ENCODE data around the gene GCK.

Gene GCK

DNA sequence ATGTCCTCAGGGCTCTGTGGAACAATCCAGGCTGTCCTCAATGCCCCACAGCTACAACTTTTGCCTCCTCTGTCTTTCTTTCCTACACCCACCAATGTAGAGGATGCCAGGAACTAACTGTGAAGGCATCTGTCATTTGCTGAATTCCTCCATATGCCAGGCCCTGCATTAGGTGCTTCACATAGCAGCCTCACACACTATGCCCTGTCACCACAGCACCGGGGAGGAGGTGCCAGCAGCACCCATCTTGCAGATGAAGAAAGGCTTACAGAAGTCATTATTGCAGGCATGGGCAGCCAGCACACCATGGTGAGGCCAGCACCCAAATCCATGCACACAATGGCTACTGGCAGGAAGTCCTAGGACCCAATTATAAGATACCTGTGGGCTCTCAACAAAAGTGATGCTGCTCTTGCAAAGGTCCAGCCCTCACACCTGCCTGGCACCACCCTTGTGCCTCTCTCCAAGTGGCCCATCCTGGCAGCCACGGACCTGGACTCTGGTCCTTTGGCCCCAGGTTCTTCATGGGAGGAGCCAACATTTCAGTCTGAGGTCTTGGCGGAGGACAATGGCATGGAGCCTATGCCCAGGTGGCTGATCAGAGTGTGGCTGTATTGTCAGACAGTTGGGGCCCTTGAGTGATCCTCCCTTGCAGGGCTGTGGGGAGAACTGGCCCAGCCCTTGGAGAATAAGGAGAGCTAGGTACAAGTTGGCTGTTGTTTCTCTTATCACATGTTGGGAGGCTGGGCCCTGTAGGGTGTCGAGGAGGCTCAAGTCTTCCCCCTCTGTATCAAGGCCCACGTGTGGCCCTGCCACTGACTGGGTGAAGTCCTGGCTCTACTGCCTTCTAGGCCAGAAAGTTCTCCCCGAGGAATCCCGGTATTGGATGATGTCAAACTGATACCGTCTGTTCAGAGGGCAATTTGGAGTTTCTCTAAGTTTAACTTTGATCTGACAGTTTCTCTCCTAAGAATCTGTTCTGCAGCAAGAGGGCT is 33.8 kb downstream of the GCK start:
- no peak for DNase-seq (ENCODE audit: low spot score)

- no peak for DNase-seq (ENCODE audit: low spot score)
Measured at GRCh38 chr7:44154703-44155102, 34.5 kb downstream of the GCK start.

GRCh38 chr7:44153948-44154335 is 35.3 kb downstream of the GCK start:
- DNase-seq (ENCODE audit: low spot score): no peak

- DNase-seq (ENCODE audit: low spot score): no peak
Measured at GRCh38 chr7:44152971-44153947, 36.0 kb downstream of the GCK start.

- DNase-seq (ENCODE audit: low spot score): no peak
Measured at GRCh38 chr7:44151956-44152355, 37.3 kb downstream of the GCK start.

- DNase-seq (ENCODE audit: low spot score): no peak
Measured at GRCh38 chr7:44150966-44151941, 38.0 kb downstream of the GCK start.

GRCh38 chr7:44150466-44150832 is 38.8 kb downstream of the GCK start:
- no peak for DNase-seq (ENCODE audit: low spot score)

DNA sequence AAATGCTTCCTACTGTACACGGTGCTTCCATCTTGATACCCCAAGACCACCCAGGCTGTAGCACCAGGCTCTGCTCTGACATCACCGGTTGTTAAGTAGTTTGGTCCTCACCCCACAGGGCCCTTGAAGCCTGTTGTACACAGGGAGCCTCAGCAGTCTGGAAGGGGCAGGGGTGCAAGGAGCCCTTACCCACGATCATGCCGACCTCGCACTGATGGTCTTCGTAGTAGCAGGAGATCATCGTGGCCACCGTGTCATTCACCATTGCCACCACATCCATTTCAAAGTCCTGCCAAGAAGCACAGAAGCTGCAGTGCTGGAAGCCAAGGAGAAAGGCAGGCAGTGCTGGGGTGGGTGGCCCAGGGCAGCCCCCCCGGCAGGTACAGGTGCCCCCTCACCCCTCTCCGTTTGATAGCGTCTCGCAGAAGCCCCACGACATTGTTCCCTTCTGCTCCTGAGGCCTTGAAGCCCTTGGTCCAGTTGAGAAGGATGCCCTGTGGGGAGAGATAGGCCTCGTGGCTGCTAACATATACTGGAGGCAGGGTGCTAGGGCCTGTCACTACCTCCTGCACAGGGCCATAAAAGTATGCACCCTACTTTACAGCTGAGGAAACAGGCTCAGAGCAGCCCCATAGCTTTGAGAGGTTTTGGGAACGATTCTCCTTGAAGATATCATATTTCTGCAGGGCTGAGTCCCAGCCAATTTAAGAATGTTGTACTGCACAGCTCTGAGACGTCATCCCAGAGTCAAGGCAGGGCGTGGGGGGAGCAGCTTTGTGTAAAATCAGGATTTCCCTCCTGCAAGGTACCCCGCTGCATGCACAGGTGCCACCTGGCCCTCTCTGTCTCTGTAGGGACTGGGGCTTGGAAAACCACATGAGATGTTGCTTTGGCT is 39.4 kb downstream of the GCK start:
- no peak for DNase-seq (ENCODE audit: low spot score)

GRCh38 chr7:44148961-44149536 is 40.2 kb downstream of the GCK start:
- no peak for DNase-seq (ENCODE audit: low spot score)

DNA sequence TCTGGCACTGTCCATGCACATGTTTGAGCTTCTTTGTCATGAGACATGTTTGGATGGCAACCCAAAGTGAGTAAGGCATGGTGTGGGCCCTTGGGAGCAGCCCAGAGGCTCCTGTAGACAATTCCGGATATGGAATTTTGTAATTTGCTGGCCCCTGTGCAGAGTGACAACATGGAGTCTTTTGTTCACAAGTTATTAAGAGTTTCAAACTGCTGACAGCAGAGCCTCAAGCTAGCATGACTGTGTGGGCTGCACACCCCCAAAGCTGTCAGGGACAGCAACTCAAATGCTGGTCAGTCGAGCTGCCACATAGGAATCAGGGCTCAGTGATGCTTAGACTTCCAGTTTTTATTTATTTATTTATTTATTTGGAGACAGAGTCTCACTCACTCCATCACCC is 41.1 kb downstream of the GCK start:
- no peak for DNase-seq (ENCODE audit: low spot score)

DNA sequence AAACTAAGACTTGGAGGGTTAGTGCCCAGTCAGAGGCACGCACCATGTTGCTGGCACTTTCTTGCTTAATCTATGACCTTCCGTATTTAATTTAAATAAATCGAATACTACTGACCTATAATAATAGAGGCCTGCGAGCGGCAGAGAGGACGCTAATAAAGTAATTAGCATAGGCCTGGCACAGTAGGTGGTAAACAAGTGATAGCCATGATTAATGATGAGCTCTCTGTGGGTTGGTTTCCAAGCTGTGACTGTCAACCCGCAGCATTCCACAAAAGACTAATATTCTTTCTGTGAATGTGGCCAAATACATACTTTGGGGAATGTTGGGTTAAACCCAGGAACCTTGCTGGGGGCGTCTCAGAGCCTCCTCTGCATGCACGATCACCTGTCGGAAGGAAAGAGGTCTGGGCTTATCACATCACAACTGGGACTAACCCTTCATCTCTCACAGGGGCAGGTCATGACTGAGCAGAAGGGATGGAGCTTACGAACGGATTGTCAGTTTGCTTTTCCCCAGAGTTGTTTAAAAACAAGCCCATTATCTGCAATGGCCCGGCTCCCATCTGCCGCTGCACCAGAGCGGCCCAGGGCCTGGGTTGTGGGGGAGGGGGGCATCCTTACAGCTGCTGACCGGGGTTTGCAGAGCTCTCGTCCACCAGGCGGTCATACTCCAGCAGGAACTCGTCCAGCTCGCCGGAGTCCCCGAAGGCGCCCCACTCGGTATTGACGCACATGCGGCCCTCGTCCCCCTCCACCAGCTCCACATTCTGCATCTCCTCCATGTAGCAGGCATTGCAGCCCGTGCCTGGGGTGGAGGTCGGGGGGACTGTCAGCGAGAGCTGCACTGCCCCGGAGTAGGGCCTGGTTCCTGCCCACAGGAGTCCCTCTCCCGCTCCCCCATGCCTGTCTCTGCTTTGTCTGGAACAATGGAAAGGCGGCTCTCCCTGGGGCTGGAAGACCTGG is 41.9 kb downstream of the GCK start:
- DNase-seq (ENCODE audit: low spot score): no peak

DNA sequence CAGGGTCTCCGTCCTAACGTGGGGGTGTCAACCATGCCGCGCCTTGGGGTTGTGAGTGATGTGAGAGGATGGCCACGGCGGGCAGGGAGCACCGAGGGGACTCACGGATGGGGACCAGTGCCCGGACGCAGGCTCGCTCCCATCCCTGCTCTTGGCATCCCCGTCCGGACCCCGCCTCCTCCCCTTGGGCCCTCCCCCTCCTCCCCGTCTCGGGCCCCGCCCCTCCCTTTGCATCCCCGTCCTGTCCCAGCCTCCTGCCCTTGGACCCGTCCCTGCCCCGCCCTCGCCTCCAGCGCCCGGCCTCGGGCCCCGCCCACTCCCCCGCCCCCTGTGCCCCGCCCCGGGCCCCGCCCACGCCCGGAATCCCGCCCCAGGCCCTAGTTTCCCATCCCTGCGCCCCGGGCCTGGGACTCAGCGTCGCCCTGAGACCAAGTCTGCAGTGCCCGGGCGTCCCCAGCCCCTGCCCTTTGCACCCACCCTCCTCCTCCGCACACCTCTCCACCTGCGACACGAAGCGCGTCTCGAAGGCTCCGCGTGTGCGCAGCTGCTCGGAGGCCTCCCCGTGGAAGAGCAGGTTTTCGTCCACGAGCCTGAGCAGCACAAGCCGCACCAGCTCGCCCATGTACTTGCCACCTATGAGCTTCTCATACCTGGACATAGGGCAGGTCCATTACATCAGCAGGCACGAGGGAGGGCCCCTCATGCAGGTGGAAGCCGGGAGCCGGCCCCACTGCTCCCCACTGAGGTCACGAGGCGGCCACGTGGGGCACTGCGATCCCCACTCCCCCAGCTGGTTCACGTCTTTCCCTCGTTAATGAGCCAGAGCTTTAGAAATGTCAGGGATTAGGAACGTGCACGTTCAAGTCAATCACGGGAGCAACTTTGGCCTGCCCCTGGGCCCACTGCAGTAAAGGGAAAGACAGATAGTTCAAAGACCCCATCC is 43.0 kb downstream of the GCK start:
- peak; percentile 54 for DNase-seq (ENCODE audit: low spot score)

- no peak for DNase-seq (ENCODE audit: low spot score)
Measured at GRCh38 chr7:44145479-44145968, 43.7 kb downstream of the GCK start.

- no peak for DNase-seq (ENCODE audit: low spot score)
Measured at GRCh38 chr7:44144968-44145478, 44.2 kb downstream of the GCK start.

DNA sequence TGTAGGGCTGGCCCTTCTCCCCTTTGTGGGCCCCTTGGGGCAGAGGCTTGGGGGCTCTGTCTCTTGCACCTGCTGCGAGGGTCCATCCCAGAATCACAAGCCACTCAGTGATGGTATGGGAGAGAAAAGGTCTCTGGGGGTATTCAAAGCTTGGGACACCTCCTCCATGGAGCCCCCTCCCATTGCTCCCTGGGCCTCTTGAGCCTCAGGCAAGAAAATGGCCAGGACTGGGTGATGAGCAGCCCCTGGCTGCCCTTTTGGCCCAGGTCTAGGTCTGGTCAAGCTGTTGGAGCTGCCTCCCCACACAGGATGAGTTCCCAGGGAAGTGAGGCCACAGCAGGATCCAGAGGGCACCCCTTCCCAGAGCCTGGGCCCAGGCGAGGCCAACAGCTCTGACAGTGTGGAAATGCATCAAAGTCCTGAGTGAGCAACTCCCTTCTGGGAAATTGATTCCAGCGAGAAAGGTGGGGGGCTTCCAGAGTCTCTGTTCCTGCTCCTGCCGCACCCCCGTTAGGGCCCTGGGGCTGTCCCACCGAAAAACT is 44.7 kb downstream of the GCK start:
- no peak for DNase-seq (ENCODE audit: low spot score)

GRCh38 chr7:44143646-44144250 is 45.5 kb downstream of the GCK start:
- DNase-seq (ENCODE audit: low spot score): no peak

DNA sequence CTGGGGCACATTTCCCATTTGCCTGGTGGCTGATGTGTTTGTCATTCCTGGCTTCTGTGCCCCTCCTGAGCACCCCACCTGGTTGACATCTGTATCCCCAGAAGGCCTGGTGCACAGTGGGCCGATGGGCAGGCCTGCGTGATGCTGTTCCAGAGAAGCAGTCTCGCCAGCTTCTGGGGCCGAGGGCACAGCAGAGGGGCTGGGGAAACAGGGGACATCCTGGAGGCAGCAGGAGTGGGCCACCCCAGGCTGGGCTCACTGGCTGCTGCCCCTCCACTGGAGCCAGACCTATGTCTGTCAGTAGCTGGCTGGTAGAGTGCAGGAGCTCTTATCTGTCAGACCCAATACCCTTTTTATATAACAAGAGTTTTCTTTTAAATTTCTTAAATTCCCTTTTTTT is 47.2 kb downstream of the GCK start:
- DNase-seq (ENCODE audit: low spot score): no peak
